ENCODE data around the gene GYPB.
"Not testable (repeated sequence)": the region's sequence is repeated elsewhere in the genome, so short reads cannot be mapped to it uniquely, and the experiment has no call there.

Gene GYPB

GRCh38 chr4:144014808-144015207 lies 4.4 kb downstream of the GYPB start:
- DNase-seq (ENCODE audit: low read depth): no peak

GRCh38 chr4:144008602-144009001 lies 10.6 kb downstream of the GYPB start:
- DNase-seq (ENCODE audit: low read depth): not testable (repeated sequence)

- DNase-seq (ENCODE audit: low read depth): not testable (repeated sequence)
These were observed 11.2 kb downstream of the GYPB start for GRCh38 chr4:144007960-144008359.

GRCh38 chr4:144006200-144006803 lies 12.9 kb downstream of the GYPB start:
- not testable (repeated sequence) for DNase-seq (ENCODE audit: low read depth)

GRCh38 chr4:144005558-144005953 lies 13.6 kb downstream of the GYPB start:
- DNase-seq (ENCODE audit: low read depth): not testable (repeated sequence)

- peak; percentile 1 for DNase-seq (ENCODE audit: low read depth)
These were observed 14.2 kb downstream of the GYPB start for GRCh38 chr4:144004868-144005557.

- DNase-seq (ENCODE audit: low read depth): not testable (repeated sequence)
These were observed 15.3 kb downstream of the GYPB start for GRCh38 chr4:144003890-144004265.

- not testable (repeated sequence) for DNase-seq (ENCODE audit: low read depth)
These were observed 15.8 kb downstream of the GYPB start for GRCh38 chr4:144003205-144003889.

GRCh38 chr4:144000331-144000995 lies 18.7 kb downstream of the GYPB start:
- DNase-seq (ENCODE audit: low read depth): not testable (repeated sequence)

GRCh38 chr4:143996193-143996592 lies 23.0 kb downstream of the GYPB start:
- not testable (repeated sequence) for DNase-seq (ENCODE audit: low read depth)

- not testable (repeated sequence) for DNase-seq (ENCODE audit: low read depth)
These were observed 27.4 kb downstream of the GYPB start for GRCh38 chr4:143991761-143992160.

- not testable (repeated sequence) for DNase-seq (ENCODE audit: low read depth)
These were observed 28.5 kb downstream of the GYPB start for GRCh38 chr4:143990717-143991116.

- no peak for DNase-seq (ENCODE audit: low read depth)
These were observed 33.0 kb downstream of the GYPB start for GRCh38 chr4:143986180-143986579.

- DNase-seq (ENCODE audit: low read depth): peak; percentile 30
These were observed 38.4 kb downstream of the GYPB start for GRCh38 chr4:143980776-143981175.

GRCh38 chr4:143975527-143975926 lies 43.7 kb downstream of the GYPB start:
- DNase-seq (ENCODE audit: low read depth): not testable (repeated sequence)

GRCh38 chr4:143974021-143974420 lies 45.2 kb downstream of the GYPB start:
- DNase-seq (ENCODE audit: low read depth): not testable (repeated sequence)

GRCh38 chr4:143961075-143961474 lies 58.1 kb downstream of the GYPB start:
- no peak for DNase-seq (ENCODE audit: low read depth)

GRCh38 chr4:143955306-143955705 lies 63.9 kb downstream of the GYPB start:
- not testable (repeated sequence) for DNase-seq (ENCODE audit: low read depth)

GRCh38 chr4:143951458-143951972 lies 67.7 kb downstream of the GYPB start:
- DNase-seq (ENCODE audit: low read depth): not testable (repeated sequence)

GRCh38 chr4:143950967-143951366 lies 68.2 kb downstream of the GYPB start:
- peak; percentile 3 for DNase-seq (ENCODE audit: low read depth)

- DNase-seq (ENCODE audit: low read depth): not testable (repeated sequence)
These were observed 69.0 kb downstream of the GYPB start for GRCh38 chr4:143950185-143950584.

- not testable (repeated sequence) for DNase-seq (ENCODE audit: low read depth)
These were observed 71.7 kb downstream of the GYPB start for GRCh38 chr4:143947493-143947892.
